GM12865 (cell line): ENCODE measurements around the gene MRAS.

ENCODE experiments used
- DNase-seq: peaks from one replicate; pipeline ENCODE4 v3.0.0; 2010; ENCODE audit warnings: low read depth
- H3K4me3 ChIP-seq: 2 replicates; pipeline ENCODE4 v1.5.1; 2011; ENCODE audit warnings: mild to moderate bottlenecking, low read depth, low read length, control low read depth
- TF ChIP-seq, protein P1 (sequence below): IDR thresholded peaks from 2 replicates; pipeline ENCODE4 v1.5.1; 2011; ENCODE audit warnings: low read length, control low read depth, low read depth, inconsistent platforms; ENCODE audit not compliant: insufficient read depth; ENCODE audit errors: missing control alignments

Gene MRAS

GRCh38 chr3:138401834-138402233 is 53.5 kb downstream of the MRAS start:
- DNase-seq = no peak
- TF ChIP-seq, protein P1, sequence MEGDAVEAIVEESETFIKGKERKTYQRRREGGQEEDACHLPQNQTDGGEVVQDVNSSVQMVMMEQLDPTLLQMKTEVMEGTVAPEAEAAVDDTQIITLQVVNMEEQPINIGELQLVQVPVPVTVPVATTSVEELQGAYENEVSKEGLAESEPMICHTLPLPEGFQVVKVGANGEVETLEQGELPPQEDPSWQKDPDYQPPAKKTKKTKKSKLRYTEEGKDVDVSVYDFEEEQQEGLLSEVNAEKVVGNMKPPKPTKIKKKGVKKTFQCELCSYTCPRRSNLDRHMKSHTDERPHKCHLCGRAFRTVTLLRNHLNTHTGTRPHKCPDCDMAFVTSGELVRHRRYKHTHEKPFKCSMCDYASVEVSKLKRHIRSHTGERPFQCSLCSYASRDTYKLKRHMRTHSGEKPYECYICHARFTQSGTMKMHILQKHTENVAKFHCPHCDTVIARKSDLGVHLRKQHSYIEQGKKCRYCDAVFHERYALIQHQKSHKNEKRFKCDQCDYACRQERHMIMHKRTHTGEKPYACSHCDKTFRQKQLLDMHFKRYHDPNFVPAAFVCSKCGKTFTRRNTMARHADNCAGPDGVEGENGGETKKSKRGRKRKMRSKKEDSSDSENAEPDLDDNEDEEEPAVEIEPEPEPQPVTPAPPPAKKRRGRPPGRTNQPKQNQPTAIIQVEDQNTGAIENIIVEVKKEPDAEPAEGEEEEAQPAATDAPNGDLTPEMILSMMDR = no peak
- H3K4me3 ChIP-seq = no peak overlapping the region

- H3K4me3 ChIP-seq = no peak overlapping the region
- no peak for DNase-seq
- TF ChIP-seq, protein P1 = no peak
Observed at GRCh38 chr3:138404121-138404520, 55.7 kb downstream of the MRAS start.

DNA sequence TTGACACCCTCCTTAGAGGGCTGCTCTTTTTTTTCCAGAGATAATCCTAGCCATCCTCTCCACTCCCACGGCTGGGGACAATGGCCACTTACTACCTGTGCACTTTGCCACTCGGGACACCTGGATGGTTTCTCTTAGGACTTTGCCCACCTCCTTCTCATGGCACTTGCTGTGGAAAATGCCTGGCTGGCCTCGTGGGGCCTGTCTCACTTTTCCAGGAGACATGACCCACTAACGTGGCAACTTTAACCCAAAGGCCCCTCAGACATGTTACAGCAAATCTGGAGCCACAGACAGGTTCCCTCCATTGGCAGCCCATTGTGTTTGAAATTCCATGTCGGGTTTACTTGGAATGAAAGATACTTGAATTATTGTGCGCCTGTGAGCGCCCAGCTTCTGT is 56.6 kb downstream of the MRAS start:
- DNase-seq = no peak
- H3K4me3 ChIP-seq = no peak overlapping the region
- TF ChIP-seq, protein P1 = no peak

DNA sequence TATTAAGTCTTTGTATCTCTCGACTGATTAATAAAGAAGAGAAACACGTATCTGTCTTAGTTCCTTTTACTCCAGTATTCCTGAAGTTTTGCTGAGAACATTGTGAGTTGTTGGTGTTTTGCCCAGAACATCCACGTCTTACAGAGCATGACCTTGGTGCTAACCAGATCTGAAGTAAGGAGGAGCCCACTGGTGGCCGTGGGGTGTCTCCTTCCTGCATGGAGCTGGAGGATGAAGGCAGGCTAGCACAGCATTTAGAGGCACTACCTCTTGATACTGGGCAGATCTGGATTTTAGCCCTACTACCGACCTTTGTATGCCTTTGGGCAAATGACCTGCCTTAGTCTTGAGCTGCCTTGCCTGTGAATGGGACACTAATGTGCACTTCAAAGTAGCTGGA is 57.1 kb downstream of the MRAS start:
- TF ChIP-seq, protein P1 = no peak
- no peak for DNase-seq
- no peak overlapping the region for H3K4me3 ChIP-seq

DNA sequence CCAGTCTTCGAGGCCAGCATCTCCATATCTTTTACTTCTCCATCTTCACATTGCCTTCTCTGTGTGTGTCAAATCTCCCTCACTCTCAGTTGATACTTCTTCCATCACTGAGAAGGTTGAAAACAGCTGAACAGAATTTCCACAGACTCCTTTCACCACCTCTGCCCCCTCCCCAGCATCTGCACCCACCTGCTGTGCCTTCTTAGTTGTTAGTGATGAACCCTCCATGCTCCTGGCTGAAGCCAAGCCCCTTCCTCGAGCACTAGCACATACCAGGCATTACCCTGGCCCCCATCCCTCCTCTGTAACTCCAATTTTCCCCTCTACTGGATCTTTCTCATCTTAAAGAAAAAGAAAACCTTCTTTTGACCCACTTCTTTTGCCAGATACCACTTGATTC is 58.2 kb downstream of the MRAS start:
- H3K4me3 ChIP-seq = no peak overlapping the region
- TF ChIP-seq, protein P1 = no peak
- no peak for DNase-seq

- DNase-seq = no peak
Observed at GRCh38 chr3:138407236-138407907, 59.0 kb downstream of the MRAS start.

More at GRCh38 chr3:138407236-138407907, 59.0 kb downstream of the MRAS start:
- H3K4me3 ChIP-seq = no peak overlapping the region
- TF ChIP-seq, protein P1 = no peak
